HG02885 (cell line): Measurements from ENCODE around the gene CDH23.

Experiments
- ATAC-seq: cut with Tn5 transposase; IDR thresholded peaks from one replicate; pipeline ENCODE4 v1.9.1; 2021; ENCODE audit warnings: mild to moderate bottlenecking; ENCODE audit not compliant: unreplicated experiment, poor library complexity

CDH23 gene

GRCh38 chr10:71435571-71436267 is 39.0 kb downstream of the CDH23 start:
- ATAC-seq = no peak

- ATAC-seq = no peak
These were observed 39.8 kb downstream of the CDH23 start for GRCh38 chr10:71436268-71437125.

GRCh38 chr10:71437537-71438092 is 40.9 kb downstream of the CDH23 start:
- no peak for ATAC-seq

GRCh38 chr10:71438761-71439160 is 42.0 kb downstream of the CDH23 start:
- ATAC-seq = no peak

GRCh38 chr10:71439670-71440425 is 43.1 kb downstream of the CDH23 start:
- no peak for ATAC-seq

GRCh38 chr10:71440506-71441035 is 43.9 kb downstream of the CDH23 start:
- no peak for ATAC-seq

- no peak for ATAC-seq
These were observed 45.3 kb downstream of the CDH23 start for GRCh38 chr10:71442000-71442399.

GRCh38 chr10:71442859-71443570 is 46.3 kb downstream of the CDH23 start:
- ATAC-seq = no peak

- no peak for ATAC-seq
These were observed 47.0 kb downstream of the CDH23 start for GRCh38 chr10:71443676-71444075.

GRCh38 chr10:71444284-71445054 is 47.7 kb downstream of the CDH23 start:
- ATAC-seq = no peak

- no peak for ATAC-seq
These were observed 51.0 kb downstream of the CDH23 start for GRCh38 chr10:71447676-71448075.

GRCh38 chr10:71448146-71448545 is 51.4 kb downstream of the CDH23 start:
- no peak for ATAC-seq

GRCh38 chr10:71449026-71449425 is 52.3 kb downstream of the CDH23 start:
- no peak for ATAC-seq

- ATAC-seq = no peak
These were observed 55.0 kb downstream of the CDH23 start for GRCh38 chr10:71451754-71452153.

GRCh38 chr10:71453186-71453585 is 56.5 kb downstream of the CDH23 start:
- ATAC-seq = no peak

- ATAC-seq = no peak
These were observed 57.6 kb downstream of the CDH23 start for GRCh38 chr10:71454347-71454746.

GRCh38 chr10:71455035-71455434 is 58.3 kb downstream of the CDH23 start:
- ATAC-seq = no peak

GRCh38 chr10:71456631-71457030 is 59.9 kb downstream of the CDH23 start:
- no peak for ATAC-seq

GRCh38 chr10:71457908-71458307 is 61.2 kb downstream of the CDH23 start:
- ATAC-seq = no peak
